GM21360 (cell line): Measurements from ENCODE around the gene GGCX.

Source experiments
- ATAC-seq: cut with Tn5 transposase; IDR thresholded peaks from one replicate; pipeline ENCODE4 v1.9.1; 2021; ENCODE audit warnings: mild to moderate bottlenecking, moderate library complexity; ENCODE audit not compliant: unreplicated experiment

The GGCX gene

DNA sequence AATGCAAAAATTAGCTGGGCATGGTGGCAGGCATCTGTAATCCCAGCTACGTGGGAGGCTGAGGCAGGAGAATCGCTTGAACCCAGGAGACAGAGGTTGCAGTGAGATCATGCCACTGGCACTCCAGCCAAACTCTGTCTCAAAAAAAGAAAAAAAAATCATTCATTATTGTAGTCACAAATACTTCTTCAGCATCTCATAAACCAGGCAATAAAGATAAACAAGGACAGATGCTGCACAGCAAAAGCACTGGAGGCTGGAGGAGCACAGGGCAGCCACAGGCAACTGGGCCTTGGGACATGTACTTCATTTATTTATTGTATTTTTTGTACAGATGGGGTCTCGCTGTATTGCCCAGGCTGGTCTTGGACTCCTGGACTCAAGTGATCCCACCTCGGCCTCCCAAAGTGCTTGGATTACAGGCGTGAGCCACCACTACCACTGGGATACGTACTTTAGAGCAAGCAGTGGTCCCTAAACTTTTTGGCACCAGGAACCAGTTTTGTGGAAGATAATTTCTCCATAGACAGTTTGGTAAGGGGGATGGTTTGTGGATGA is 39.1 kb downstream of the GGCX start:
- no peak for ATAC-seq

DNA sequence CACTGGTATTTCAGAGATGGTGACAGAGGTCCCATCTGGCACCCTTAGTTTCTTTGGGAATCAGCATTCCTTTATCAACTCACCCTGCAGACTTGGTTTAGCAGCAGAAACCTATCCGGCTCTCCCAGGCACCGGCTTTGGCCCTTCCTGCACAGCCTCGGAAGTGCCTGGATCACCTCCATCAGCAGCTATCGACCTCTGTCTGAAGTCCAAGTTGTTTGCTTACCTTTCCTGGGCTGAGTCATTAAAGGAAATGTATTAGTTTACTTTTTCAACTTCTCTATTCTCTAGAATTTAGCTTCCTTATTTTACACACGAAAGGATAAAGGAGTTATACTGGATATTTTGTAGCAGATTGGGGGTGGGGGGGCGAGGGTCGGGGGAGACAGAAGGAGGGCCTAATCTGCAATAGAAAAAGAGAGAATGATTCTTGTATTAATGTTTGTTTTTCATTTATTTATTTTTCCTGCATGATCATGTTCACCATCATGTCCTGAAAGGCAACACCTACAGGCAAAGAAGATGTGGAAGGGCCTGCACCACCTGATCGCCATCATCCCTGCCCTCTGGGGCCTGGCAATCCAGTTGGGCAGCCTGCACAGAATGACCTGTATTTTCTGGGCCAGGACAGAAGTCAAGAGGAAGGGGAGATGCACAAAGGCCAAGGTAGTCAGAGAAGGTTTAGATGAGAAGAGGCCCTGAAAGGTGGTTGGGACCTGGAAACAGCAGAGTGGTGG is 44.5 kb downstream of the GGCX start:
- no peak for ATAC-seq

DNA sequence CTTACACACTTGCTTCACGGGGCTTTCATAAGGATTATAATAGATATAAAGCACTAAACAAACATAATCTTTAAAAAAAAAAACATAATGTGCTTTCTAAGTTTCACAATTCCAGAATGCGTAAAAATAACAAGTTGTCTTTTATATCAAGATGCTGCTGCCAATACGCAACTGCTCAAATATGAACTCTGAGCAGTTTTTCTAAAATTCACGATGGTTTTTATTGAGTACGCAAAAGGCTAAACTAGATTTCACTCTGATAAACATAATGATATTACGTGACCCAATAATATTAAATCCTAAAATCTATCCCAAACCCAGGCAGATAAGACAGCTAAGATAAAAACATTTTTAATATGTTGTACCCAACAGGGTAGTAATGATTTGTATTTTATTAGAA is 47.0 kb downstream of the GGCX start:
- no peak for ATAC-seq

DNA sequence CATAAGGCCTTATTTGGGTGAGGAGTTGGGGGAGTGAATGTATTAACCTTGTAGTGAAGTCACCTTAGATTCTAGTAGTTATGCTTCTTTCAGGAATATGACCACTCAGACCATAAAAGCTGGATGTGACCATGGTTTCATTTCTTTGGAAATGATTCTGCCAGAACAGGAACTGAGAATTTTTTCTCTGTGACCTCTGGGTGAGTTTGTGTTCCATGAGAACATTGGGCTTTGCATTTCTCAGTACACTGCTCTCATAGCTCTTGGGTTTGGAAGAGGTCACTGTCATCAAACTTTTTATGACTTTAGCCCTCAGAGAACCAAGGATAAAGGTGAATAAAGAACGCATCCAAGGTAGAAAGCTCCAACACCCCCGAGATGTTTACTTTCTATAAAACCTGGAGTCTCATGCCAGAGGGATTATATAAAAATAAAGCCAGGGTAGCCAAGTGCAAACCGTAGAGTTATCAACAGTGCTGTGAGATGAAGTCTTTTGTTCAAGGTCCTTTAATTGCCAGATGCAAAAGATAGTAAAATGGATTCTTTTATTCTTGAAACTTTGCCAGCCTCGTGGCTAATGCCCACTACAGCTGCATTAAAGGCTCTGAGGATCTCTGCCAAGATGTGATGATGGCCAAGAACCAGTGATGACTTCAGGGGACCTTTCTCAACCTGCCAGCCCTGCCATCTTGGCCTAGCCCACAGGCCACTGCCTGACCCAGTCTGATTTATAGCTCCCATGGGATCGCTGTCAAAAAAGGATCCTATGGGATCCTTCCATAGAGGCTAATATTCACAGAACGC is 50.1 kb downstream of the GGCX start:
- no peak for ATAC-seq

DNA sequence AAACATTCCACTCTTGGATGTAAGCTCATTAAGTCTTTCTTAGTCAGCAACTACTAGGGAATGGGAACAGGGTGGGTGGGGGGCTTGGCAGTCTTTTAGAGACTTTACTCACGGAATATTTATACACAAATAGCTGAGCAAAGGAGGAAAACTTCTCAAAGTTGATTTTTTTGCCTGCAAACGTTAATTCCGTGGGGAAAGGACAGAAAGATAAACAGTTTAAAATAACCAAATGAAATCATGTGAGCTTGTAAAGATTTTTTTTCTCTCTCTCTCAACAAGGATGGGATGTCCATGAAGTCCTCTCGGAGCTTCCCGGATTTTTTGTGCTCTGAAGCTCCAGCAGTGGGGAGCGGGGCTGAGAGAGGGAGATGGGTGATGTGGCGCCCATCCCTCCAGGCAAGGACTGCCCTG is 54.5 kb downstream of the GGCX start:
- ATAC-seq = no peak

DNA sequence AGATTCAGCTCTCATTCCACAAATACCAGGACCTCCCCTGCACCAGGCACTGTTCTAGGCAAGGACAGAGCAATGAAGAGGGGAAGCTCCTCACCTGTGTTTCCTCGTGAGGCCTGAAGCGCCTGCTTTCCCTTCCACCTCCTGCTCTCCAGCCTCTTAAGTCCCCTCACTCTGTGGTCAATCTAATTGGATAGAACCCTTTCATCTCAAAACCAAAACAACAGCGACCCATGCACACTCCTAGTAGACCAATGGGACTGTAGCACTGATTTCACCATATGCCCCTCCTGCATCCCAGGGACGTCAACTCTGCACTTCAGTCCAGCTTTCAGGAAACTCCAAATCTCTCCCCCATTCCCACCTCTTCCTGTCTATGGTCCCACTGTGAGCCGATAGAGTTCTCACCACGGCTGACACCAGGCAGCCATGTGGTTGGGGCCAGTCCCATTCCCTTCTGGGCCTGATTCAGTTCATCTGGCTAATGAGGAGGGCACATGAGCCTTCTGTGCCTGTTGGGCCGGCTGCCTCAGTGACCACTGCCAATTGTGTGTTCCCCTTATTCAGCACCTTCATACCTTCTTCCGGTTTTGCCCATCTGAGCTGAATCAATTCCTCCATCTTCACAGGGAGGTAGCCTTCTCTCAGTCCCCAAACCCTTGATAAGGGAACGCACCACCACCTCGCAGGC is 55.6 kb downstream of the GGCX start:
- ATAC-seq = no peak

DNA sequence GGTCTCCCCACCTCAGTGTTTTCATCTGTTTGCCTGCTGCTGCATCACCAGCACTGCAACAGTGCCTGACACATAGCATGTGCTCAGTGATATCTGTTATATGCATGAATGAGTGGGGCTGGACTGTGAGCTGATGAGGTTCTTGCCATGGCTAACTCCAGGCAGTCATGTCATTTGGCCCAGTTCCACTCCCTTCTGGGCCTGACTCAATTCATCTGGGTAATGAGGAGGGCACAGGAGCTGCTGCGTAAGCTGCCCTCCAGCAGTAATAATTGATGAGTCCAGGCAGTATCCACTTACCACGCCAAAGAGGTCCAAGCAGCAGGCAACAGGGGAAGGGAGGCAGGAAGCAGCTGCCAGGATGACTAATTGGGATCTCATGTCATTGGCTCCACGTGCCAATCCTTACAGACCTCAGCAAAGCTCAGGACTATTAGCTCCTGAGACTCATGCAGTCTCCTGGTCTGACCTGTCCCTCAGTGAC is 56.5 kb downstream of the GGCX start:
- no peak for ATAC-seq

DNA sequence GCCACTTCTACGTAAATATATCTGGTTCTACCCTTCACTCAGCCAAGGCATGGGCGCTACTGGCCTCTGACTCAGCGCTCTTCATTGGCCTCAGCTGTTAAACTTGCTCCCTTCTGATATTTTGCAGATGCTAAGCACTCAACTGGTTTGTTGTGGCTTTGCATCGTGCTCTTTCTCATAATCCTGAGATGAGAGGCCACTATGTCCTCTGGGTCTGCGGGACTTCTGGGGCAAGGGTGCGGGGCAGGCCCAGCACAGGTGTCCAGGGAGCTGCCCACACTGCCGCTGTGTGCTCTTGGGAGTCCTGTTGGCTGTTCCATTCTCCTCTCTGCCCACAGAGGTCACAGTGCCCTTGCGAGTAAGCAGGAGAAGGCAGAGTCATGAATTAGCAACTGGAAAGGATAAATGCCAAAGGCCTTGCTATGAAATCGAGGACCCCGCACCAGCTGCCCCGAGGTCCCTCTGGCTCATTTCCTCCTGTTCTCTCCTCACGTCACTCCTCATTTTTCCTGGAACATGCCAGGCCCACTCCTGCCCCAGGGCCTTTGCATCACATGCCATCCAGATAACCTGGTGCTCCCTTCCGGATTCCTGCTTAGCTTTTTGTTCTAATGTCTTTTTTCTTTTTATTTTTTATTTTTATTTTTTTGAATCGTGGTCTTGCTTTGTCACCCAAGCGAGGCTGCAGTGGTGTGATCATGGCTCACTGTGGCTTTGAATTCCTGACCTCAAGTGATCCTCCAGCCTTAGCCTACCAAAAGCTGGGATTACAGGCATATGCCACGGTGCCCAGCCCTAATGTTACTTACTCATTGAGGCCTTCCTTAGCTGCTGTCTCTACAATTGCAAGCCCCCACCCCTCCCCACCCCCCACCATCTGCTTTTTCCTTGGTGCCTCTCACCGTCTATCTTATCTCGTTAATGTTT is 57.2 kb downstream of the GGCX start:
- ATAC-seq = no peak

DNA sequence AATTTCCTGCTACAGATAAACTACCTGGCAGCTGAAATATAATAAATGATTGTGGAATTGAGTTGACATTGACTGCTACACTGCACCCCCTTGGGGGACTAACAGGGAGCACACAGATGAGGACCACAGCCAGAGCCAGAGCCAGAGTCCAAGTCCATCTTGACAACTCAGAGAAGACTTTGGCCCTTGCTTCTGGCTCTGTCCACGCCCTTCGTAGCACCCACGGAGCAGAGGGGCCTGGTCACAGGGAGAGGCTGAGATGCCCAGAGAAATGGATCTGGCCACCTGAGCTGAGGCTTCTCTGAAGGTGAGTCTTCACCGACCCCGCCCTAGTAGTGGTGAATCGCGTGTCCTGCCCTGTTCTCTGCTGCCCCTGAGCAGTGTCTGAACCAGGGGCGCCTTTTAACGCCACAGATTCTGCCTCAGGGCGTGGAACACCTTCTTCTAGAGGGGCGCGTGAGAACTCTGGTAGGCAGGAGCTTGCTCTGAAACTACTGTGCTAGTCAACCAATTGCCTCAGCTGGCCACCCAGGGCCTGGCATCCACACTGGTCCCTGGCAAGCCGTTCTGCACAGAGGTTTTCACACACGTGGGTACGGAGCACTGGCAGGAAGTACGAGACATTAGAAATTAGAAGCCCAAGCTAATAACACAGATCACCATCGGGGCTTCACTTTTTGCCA is 58.0 kb downstream of the GGCX start:
- no peak for ATAC-seq

DNA sequence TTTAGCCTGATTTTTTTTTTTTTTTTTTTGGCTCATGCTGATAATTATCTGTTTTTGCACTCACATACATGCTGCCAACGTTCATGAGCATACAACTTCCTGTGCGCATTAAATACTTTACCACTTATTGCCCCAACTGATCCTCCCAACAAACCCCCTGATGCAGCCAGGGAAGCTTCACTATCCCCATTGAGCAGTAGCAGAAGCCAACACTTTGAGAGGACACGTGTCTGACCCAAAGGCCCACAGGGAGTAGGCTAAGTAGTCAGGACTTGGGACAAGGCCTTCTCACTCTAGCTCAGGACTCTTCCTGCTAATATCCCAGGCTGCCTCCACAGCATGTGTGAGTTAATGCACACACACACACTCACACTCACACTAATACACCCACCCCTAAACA is 58.6 kb downstream of the GGCX start:
- ATAC-seq = no peak

DNA sequence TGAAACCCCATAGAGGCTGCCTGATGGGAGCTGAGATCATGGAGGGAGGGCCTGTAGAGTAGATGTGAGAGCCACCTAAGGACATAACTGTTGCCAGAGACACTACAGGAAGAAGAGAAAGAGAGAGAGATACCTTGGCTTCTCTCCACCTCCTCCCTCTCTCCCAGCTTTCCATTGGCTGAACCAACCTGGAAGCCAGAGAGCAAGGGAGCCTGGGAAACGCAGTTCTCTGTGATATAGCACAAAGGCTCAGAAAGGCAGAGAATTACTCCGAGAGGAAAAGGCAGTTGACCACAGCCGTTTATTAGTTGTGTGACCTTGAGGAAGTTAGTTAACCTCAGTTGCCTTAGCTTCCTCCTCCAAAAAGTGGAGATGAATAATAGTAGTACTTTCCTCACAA is 60.0 kb downstream of the GGCX start:
- ATAC-seq = no peak

DNA sequence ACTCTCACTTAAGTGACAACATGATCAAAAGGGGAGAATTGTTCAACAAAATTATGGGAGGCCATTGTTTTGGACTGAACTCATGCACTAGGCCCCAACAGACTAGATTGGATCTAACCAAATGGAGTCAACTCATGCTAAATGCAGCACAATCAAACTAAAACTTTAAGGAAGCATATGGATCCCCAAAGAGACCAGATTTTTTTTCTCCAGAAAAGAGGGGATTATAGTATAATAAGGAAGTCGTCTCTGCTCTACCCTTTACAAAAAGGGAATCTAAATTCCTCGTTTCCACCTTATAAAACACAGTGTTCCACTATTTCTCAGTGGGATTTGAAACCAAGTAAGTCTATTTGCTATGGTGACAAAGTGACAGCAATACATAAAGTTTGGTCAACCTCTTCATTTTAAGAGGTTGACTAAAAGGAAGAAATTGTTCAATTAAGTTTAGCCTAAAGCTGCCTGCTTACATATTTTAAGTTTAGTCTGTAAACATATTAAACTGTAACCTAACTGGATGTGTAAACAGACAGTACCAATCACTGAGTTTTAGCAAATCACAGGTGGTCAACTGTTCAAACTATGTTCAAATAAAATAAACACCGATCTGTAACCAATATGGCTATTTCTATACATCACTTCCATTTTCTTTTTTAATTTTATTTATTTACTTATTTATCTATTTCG is 63.2 kb downstream of the GGCX start:
- no peak for ATAC-seq

DNA sequence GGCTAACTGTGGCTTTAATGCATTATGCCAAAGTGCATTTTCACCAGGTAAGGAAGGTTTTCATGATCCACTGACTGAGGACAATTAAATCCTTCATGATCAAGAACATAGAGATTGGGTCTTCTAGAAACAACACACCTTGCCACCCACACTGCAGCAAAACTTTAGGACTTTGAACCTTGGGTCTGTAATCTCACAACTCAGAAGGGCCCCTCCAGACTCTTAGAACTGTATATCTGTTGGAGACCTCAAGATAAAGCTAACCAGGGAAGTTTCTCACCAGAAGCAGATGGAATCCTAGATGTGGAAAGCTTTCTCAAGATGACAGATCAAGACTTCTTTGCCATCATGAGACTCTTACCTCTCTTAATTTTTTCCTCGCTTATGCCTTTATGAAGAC is 64.9 kb downstream of the GGCX start:
- no peak for ATAC-seq
